K562 (cell line): ENCODE results near the gene AKAP13.
"Not testable (repeated sequence)": the region's sequence is repeated elsewhere in the genome, so short reads cannot be mapped to it uniquely, and the experiment has no call there.

Experiments
- MAZ ChIP-seq, 2 experiments: fragments of 450-650 bp in 1 of 2; sonication (generic) in 1 of 2; formaldehyde crosslinking; IDR thresholded peaks in 1 of 2; conservative IDR thresholded peaks in 1 of 2; 2 replicates each; pipeline versions ENCODE4 v1.4.0 to v1.5.0; 2020; ENCODE audit warnings: mild to moderate bottlenecking in 1 of 2, missing genetic modification reagents in 1 of 2
- MCM5 ChIP-seq: fragments of 450-650 bp; IDR thresholded peaks from 2 replicates; pipeline ENCODE4 v1.6.1; 2016; ENCODE audit warnings: low read depth
- POLR2B ChIP-seq: fragments of 450-650 bp; IDR thresholded peaks from 2 replicates; pipeline ENCODE4 v1.6.1; 2018; ENCODE audit warnings: low read depth; ENCODE audit not compliant: partially characterized antibody

DNA sequence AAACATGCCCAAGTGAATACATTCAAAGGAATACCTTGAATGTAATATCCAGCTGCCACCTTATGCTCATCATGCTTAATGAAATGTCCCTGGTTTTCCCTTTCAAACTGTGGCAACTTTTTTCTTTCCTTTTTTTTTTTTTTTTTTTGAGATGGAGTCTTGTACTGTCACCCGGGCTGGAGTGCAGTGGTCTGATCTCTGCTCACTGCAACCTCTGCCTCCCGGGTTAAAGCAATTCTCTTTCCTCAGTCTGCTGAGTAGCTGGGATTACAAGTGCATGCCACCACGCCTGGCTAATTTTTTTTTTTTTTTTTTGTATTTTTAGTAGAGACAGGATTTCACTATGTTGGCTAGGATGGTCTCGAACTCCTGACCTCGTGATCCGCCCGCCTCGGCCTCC lies 28.9 kb upstream of the AKAP13 start:
- TF ChIP-seq POLR2B; MCM5; MAZ (CRISPR knock-in tag; conservative IDR thresholded peaks at IDR 0.05 in 1 of 2, IDR thresholded peaks at IDR 0.05 in 1 of 2): not testable (repeated sequence)
